T1000 (cell line): ENCODE measurements around the gene FTCD.

Source experiments
- DNase-seq: peaks from one replicate; lab custom pipeline; 2025; ENCODE audit warnings: mixed read lengths; lab: John Stamatoyannopoulos, UW

Gene FTCD

GRCh38 chr21:46124083-46124925, 31.1 kb downstream of the FTCD start:
- no peak for DNase-seq

DNA sequence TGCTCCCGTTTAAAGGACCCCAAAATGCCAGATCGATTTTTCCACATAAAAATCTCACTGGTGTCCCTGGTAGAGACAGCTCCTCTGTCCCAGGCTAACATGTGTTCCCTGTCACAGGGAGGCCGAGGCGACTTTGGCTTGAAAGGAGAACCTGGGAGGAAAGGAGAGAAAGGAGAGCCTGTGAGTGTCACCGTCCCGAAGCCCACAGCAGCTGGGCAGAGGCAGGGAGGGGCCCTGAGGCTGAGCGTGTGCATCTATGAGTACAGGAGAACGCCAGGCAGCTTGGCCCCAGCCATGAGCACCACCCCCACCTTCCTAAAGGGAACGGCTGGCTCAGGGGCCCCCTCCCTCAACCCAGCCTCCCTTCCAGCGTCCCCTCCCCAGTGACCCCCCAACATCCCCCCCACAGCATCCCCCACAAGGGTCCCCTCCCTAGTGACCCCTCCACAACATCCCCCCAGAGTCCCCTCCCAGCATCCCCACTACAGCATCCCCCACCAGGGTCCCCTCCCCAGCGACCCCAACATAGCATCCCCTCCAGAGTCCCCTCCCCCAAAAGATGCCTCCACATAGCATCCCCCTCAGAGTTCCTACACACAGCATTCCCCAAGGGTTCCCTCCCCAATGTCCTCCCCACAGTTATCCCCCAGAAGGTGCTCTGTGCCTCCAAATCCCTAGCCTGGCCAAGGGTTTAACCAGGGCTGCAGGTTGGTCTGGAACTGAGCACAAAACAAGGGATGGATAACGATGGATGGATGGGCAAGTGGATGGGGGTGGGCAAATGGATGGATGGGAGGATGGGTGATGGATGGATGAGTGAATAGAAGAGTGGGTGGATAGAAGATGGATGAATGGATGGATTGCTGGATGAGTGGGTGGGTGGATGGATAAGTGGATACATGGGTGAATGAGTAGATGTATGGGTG, 32.4 kb downstream of the FTCD start:
- no peak for DNase-seq

GRCh38 chr21:46122237-46122671, 33.1 kb downstream of the FTCD start:
- no peak for DNase-seq

GRCh38 chr21:46121286-46122221, 33.8 kb downstream of the FTCD start:
- no peak for DNase-seq

GRCh38 chr21:46120301-46121285, 34.8 kb downstream of the FTCD start:
- DNase-seq = no peak

DNA sequence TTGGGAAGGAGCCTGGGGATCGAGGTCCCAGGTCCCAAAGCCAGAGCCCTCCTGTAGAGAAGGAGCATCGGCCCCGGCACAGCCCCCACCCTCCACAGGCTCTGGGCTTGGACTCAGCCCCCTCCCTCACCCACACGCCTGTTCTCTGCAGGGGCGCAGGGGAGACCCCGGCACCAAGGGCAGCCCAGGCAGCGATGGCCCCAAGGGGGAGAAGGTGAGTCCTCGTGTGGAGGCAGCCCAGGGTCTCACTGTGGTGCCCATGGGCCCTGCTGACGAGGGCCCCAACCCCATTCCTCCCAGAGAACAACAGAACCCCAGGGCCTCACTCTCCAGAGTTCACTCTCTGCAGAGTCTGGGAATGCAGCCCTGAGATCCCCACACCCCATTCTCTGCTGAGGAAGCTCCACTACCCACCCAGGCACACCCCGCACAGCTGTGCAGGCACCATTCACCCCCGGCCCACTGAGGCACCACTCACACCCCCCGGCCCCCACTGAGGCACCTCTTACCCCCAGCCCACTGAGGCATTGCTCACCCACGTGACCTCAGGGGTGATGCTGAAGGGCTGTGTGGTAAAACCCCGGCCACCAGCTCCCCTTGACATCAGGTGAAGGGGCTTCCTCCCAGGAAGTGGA, 35.6 kb downstream of the FTCD start:
- no peak for DNase-seq

GRCh38 chr21:46119144-46119636, 36.2 kb downstream of the FTCD start:
- no peak for DNase-seq

GRCh38 chr21:46118316-46119143, 36.8 kb downstream of the FTCD start:
- no peak for DNase-seq

DNA sequence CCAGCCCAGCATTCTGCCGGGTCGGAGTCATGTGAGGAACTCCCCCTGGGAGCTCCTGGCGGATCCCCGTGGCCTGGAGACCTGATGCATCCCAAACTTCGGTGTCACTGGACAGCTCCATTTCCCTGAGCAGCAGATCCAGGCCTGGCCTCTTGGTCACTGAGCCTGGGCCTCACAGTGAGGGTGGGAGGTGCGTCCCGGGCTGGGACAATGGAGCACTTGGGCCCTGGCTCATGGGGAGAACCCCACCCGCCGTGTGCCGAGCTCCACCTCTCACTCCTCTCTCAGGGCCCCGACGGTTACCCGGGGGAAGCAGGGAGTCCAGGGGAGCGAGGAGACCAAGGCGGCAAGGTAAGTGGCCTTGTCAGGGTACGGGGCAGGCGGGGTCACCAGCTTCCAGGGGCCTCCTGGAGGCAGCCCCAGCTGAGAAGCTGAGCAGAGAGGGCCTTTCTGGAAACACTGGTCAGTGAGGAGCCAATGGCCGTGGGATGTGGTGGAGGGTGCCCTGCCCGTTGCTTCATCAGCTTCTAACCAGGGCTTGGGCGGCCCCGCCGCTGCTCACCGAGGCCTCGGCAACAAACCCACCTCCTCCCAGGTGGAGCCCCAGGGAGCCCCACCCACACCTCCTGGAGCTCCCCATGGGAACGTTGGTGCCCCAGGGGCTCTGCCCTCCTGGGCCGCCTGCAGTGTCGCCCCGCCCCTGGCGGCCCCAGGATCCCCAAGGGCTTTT, 37.6 kb downstream of the FTCD start:
- no peak for DNase-seq

DNA sequence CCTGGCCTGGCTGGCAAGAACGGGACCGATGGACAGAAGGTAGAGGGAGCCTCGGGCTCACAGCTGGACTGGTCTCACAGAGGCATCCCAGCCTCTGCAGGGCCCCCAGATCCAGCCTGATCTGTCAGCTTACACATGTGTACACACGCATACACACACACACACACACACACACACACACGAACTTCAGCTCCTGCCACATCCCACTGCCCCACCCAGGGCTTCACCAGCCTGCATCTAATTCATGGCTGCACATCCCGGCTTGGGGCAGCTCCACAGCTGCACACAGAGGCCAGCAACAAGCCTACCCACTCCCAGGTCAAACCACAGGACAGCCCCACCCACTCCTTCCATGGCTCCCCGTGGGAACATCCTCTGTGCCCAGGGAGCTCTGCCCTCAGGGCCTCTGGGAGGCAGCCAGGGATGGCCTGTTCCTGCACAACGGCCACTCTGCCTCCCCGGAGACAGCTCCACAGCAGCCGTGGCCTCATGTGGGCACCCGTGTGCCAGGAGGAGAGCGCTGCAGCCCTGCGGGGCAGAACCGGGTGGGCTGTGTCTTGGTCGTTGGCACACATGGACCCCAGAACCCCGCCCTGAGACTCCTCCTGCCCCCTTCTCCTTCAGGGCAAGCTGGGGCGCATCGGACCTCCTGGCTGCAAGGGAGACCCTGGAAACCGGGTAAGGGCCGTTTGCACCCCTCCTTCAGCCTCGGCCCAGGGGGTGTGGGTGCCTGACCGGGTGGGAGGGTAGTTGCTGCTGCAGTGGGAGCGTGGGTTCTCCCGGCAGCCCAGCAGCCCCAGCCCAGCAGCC, 38.4 kb downstream of the FTCD start:
- DNase-seq = peak; percentile 34

DNA sequence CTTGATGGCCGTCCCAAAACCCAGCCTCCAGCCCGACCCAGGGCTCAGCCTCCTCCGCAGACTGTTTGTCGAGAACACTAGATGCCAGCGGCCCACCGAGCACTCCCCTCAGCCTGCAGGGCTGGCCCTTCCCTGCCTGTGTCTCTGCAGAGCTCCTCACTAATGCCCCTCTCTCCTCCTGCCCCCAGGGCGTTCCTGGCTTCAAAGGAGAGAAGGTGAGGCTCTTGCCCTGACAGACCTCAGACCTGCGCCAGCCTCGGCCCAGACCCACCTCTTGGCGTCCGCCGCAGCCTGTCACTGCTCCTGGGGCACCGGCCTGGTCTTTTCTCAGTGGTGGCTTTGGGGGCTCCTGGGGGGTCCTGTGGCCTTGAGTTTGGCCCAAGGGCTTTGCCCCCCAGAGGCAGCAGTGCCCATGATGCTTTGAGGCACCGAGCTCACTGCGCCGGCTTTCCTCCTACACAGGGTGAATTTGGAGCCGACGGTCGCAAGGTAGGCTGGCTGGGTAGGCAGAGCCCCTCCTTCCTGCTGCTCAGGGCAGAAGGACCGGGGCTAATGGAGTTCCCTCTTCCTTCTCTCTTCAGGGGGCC, 39.1 kb downstream of the FTCD start:
- DNase-seq = no peak

DNA sequence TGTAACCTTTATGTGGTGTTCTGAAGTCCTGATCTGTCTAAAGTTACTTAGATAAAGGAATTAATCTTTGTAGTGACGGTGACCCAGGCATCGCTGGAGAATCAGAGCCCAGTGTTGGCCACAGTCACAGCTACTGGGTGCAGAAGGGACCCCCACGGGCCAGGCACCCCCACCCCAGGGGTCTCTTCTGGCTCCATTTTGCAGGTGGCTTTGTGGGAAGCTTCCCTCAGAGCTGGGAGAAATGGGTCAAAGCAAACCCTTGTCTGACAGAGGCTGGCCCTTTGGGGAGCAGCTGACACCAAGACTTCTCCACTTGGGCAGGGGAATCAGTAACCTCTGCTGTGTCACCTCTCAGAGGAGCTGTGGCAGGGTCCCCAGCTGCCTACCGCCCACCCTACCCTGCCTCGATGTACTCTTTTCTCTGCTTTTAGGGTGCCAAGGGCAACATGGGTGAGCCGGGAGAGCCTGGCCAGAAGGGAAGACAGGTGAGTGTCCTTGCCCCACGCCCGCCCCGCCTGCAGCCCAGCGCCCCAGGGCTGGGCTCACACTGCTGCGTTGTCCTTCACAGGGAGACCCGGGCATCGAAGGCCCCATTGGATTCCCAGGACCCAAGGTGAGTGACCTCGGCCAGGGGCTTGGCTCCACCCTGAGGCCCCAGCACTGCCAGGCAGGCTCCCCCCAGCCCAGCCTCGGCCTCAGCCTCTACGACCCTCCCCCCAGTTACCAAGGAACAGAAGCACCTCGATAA, 39.8 kb downstream of the FTCD start:
- DNase-seq = no peak

DNA sequence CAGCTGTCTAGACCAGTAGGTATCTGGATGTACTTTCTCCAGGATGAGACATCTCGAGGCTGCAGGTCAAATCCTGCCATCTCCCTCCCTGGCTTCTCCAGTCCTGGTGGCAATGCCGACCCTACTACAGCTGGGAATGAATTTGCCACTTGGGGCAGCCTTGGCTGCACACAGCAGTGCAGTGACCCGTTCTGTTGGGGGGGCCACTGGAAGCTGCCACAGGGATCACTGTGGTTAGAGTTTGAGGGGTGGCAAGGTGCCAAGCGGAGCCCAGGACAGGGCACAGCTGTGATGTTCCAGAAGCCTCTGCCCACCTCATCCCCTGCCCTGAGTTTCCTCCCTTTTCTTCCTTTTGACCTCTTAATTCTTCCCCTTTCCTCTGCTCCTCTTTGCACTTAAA, 40.4 kb downstream of the FTCD start:
- DNase-seq = no peak

GRCh38 chr21:46113497-46114176, 41.7 kb downstream of the FTCD start:
- no peak for DNase-seq

- DNase-seq = no peak
These were observed 42.6 kb downstream of the FTCD start for GRCh38 chr21:46112725-46113215.
